22Rv1 (cell line): ENCODE results near the gene HOXD11.

Experiments
- ZFX ChIP-seq: fragments of 450-650 bp; IDR thresholded peaks from 2 replicates; pipeline ENCODE4 v1.6.1; 2017; ENCODE audit warnings: antibody characterized with exemption, borderline replicate concordance
- TF ChIP-seq, protein P1 (sequence below): fragments of 450-650 bp; IDR thresholded peaks from 2 replicates; pipeline ENCODE4 v1.5.1; 2017; ENCODE audit warnings: mild to moderate bottlenecking

DNA sequence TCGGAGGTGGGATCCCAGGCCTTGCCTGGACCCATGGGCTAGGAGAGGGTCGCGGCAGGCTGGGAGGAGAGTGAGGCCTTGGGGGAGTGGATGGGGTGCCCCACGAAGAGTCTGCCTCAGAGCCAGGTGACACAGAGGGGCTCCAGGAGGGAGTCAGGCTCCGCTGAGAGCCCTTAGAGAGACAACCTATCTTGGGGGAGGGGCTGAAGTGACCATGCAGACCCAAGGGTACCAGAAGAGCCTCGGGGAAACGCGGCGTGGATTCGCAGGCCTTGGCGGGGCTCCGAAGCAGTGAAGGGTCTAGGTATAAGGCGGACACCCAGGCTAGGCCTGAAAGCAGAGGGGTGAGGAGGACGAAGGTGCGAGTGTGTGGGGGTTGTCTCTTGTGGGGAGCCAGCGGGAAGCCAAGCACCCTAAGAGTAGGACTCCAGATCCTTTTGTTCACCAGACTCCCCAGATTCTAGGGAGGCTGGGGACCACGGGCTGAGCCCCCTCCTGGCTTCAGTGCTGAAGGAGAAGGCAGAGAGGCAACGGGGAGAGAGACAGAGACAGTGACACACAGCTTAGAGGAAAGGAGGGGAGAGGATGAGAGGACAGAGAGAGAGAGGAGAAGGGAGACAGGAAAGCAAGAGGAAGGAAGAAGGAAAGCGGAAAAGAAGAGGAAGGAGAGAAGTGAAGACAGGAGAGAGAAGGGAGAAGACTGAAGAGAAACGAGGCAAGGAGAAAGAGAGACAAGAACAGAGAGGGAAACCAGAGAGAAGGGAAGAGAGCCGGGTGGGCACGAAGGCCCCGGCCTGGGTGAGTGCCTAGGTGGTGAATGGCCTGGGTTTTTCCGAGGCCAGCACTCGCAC is 1.1 kb upstream of the HOXD11 start:
- TF ChIP-seq, protein P1, sequence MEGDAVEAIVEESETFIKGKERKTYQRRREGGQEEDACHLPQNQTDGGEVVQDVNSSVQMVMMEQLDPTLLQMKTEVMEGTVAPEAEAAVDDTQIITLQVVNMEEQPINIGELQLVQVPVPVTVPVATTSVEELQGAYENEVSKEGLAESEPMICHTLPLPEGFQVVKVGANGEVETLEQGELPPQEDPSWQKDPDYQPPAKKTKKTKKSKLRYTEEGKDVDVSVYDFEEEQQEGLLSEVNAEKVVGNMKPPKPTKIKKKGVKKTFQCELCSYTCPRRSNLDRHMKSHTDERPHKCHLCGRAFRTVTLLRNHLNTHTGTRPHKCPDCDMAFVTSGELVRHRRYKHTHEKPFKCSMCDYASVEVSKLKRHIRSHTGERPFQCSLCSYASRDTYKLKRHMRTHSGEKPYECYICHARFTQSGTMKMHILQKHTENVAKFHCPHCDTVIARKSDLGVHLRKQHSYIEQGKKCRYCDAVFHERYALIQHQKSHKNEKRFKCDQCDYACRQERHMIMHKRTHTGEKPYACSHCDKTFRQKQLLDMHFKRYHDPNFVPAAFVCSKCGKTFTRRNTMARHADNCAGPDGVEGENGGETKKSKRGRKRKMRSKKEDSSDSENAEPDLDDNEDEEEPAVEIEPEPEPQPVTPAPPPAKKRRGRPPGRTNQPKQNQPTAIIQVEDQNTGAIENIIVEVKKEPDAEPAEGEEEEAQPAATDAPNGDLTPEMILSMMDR, result no peak
- TF ChIP-seq ZFX, result no peak
